Natural killer cell (primary cell): ENCODE results near the gene ATXN7L3. TPM values are rescaled to one million over a fixed set of nuclear protein-coding genes. Genes with fewer than 3 reads are reported as not detected.

Experiments
- ATAC-seq, 3 donors: fragments of 150-1000 bp in 2 of 3; fragments of 200-7000 bp in 1 of 3; cut with Tn5 transposase; 1 replicate in 1 of 3; 2 replicates in 2 of 3; pipeline ENCODE4 v1.10.0; 2021; ENCODE audit warnings: mild to moderate bottlenecking in 2 of 3, moderate library complexity in 2 of 3
- DNase-seq, 2 donors: peaks; one replicate each; pipeline versions ENCODE4 v3.0.0 to v3.0.0-alpha.2; 2013 to 2021; ENCODE audit warnings: mixed read lengths in 1 of 2
- H3K27ac ChIP-seq: one replicate; pipeline ENCODE4 v1.5.1; 2013; ENCODE audit warnings: mild to moderate bottlenecking, low read length
- H3K27me3 ChIP-seq: one replicate; pipeline ENCODE4 v1.6.1; 2013; ENCODE audit warnings: low read length; ENCODE audit not compliant: control insufficient read depth, insufficient read depth
- H3K36me3 ChIP-seq: one replicate; pipeline ENCODE4 v1.6.1; 2013; ENCODE audit warnings: low read length; ENCODE audit not compliant: control insufficient read depth, insufficient read depth
- H3K4me1 ChIP-seq: one replicate; pipeline ENCODE4 v1.6.1; 2013; ENCODE audit warnings: low read length; ENCODE audit not compliant: control insufficient read depth, insufficient read depth
- H3K4me3 ChIP-seq: one replicate; pipeline ENCODE4 v1.5.1; 2013; ENCODE audit warnings: low read length
- H3K9me3 ChIP-seq: one replicate; pipeline ENCODE4 v1.6.1; 2013; ENCODE audit warnings: low read length; ENCODE audit not compliant: control insufficient read depth, insufficient read depth
- H3K27ac Mint-ChIP-seq, 2 donors: one replicate each; pipeline ENCODE4 v1.8.0; 2022; ENCODE audit warnings: mild to moderate bottlenecking in 2 of 2, mixed read lengths in 2 of 2, moderate library complexity in 1 of 2
- H3K27me3 Mint-ChIP-seq, 2 donors: one replicate each; pipeline ENCODE4 v1.8.0; 2022; ENCODE audit warnings: low read depth in 2 of 2, mixed read lengths in 2 of 2
- H3K36me3 Mint-ChIP-seq: one replicate; pipeline ENCODE4 v1.8.0; 2022; ENCODE audit warnings: mixed read lengths
- H3K4me1 Mint-ChIP-seq, 2 donors: one replicate each; pipeline ENCODE4 v1.8.0; 2022; ENCODE audit warnings: mixed read lengths in 2 of 2
- H3K4me3 Mint-ChIP-seq: one replicate; pipeline ENCODE4 v1.8.0; 2022; ENCODE audit warnings: mild to moderate bottlenecking, moderate library complexity, mixed read lengths
- H3K9me3 Mint-ChIP-seq, 2 donors: one replicate each; pipeline ENCODE4 v1.8.0; 2022; ENCODE audit warnings: mixed read lengths in 2 of 2
- WGBS: methylation state at CpG from one replicate; pipeline ENCODE4 v1.1.7; 2013; ENCODE audit warnings: missing lambda C conversion rate; ENCODE audit not compliant: insufficient coverage; 5-methylcytosine and 5-hydroxymethylcytosine counted together
- intact Hi-C: fragments of 100-400 bp; cut with micrococcal nuclease; formaldehyde crosslinking; loops from one replicate; pipeline ENCODE4 v1.14.2; 2022
- total RNA-seq, 4 donors: library from RNA; stranded (reverse); fragments of 120-200 nt in 1 of 4; gene quantifications; one replicate each; pipeline versions ENCODE4 v1.2.3 to v1.2.4, GENCODE V29; 2013 to 2022
- TF ChIP-seq, protein P1 (sequence below): fragments of 200-600 bp; IDR thresholded peaks from one replicate; pipeline ENCODE4 v1.8.0; 2022; ENCODE audit warnings: antibody characterized with exemption

The ATXN7L3 gene
- total RNA-seq, 3 donors from 2014 or later (not counting 1 experiment from before 2014, with no cell fraction given), result 87.6 to 112 (median 109) TPM

DNA sequence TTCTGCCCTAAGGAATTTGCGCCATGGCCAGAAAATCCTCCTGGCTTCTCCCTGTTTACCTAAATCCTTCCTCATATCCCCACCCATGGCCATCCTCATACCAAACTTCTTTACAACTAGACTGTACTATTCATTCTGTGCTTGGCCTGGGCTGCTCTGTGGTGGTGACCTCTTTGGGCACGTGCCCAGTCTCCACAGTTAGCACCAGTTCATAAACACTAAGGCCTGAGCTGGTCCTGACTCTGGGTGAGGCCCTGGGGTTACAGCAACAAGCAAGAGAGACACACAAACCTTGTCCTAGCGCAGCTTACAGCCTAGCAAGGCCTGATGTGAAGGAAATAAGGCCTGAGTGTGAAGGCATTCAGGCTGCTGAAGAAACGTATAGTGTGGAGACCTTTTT is 3.1 kb upstream of the ATXN7L3 start:
- no peaks in the 10 kb centered on the region for H3K27me3 Mint-ChIP-seq
- peak overlapping the region; percentile 47 for H3K4me3 Mint-ChIP-seq
- H3K4me1 ChIP-seq, result peaks cover 27% of the 10 kb centered on the region
- peaks cover 32 to 46% of the 10 kb centered on the region in 2 donors for H3K4me1 Mint-ChIP-seq
- intact Hi-C loops, result no loop called here
- no peak overlapping the region for H3K4me3 ChIP-seq
- TF ChIP-seq, protein P1, sequence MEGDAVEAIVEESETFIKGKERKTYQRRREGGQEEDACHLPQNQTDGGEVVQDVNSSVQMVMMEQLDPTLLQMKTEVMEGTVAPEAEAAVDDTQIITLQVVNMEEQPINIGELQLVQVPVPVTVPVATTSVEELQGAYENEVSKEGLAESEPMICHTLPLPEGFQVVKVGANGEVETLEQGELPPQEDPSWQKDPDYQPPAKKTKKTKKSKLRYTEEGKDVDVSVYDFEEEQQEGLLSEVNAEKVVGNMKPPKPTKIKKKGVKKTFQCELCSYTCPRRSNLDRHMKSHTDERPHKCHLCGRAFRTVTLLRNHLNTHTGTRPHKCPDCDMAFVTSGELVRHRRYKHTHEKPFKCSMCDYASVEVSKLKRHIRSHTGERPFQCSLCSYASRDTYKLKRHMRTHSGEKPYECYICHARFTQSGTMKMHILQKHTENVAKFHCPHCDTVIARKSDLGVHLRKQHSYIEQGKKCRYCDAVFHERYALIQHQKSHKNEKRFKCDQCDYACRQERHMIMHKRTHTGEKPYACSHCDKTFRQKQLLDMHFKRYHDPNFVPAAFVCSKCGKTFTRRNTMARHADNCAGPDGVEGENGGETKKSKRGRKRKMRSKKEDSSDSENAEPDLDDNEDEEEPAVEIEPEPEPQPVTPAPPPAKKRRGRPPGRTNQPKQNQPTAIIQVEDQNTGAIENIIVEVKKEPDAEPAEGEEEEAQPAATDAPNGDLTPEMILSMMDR, result no peak
- no peak overlapping the region for H3K27ac ChIP-seq
- WGBS, result 90% methylated on average over 4 of the region's 4 CpGs
- no peaks in the 10 kb centered on the region for H3K9me3 ChIP-seq
- ATAC-seq (no peak), DNase-seq (no peak)
- no peaks in the 10 kb centered on the region for H3K36me3 Mint-ChIP-seq
- no peaks in the 10 kb centered on the region for H3K9me3 Mint-ChIP-seq
- peak overlapping the region in 1 of 2 donors; percentile 39 for H3K27ac Mint-ChIP-seq
- H3K36me3 ChIP-seq, result peaks cover 14% of the 10 kb centered on the region
- no peaks in the 10 kb centered on the region for H3K27me3 ChIP-seq

DNA sequence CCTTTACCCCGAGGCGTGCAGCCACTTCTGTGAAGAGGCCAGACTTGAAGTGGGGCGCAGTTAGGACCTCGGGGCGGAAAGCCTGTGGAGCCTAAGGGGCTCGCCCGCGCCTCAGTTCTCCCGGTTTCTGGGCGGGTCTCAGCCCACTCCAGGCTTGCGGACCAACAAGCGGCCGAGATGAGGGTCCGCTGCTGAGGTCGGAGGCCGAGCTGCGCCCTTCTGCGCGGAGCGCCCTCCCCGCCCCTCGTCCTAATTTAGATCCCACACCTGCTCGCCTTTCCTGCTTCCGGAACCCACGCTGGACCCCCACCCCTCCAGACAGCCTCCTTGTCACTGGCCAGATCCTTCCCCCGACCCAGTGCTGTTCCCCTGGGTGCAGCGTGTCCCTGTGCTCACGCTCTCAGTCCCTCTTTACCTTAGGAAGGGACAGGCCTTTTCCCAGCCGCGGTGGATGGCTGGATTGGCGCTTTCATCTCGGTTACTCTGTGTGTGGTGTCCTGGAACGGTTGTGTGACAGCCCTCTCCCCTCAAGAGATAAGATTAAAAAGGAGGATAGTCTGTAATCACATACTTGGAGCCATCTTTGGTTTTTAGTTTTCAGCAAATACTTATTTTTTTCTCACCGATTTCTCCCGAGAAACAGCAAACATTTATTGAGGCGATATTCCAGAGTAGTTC is 933 bp upstream of the ATXN7L3 start:
- Histone ChIP-seq H3K4me1 (peaks cover 33% of the 10 kb centered on the region), H3K27ac (peak overlapping the region; percentile 90), H3K4me3 (peak overlapping the region; percentile 76), H3K27me3 (no peaks in the 10 kb centered on the region), H3K9me3 (no peaks in the 10 kb centered on the region), H3K36me3 (peaks cover 10% of the 10 kb centered on the region)
- ATAC-seq (no peak), DNase-seq (no peak)
- H3K4me1 Mint-ChIP-seq, result peaks cover 34 to 50% of the 10 kb centered on the region in 2 donors
- H3K9me3 Mint-ChIP-seq, result no peaks in the 10 kb centered on the region
- intact Hi-C loops, result loop anchor here (1.0 kb wide), 1 partner anchor 14 kb away; the partner anchor contains the start of gene TMUB2
- no peaks in the 10 kb centered on the region for H3K36me3 Mint-ChIP-seq
- no peaks in the 10 kb centered on the region for H3K27me3 Mint-ChIP-seq
- TF ChIP-seq, protein P1, result no peak
- H3K4me3 Mint-ChIP-seq, result peak overlapping the region; percentile 89
- peak overlapping the region; percentile 87 to 96 for H3K27ac Mint-ChIP-seq
- WGBS, result 7% methylated on average over 36 of the region's 36 CpGs

DNA sequence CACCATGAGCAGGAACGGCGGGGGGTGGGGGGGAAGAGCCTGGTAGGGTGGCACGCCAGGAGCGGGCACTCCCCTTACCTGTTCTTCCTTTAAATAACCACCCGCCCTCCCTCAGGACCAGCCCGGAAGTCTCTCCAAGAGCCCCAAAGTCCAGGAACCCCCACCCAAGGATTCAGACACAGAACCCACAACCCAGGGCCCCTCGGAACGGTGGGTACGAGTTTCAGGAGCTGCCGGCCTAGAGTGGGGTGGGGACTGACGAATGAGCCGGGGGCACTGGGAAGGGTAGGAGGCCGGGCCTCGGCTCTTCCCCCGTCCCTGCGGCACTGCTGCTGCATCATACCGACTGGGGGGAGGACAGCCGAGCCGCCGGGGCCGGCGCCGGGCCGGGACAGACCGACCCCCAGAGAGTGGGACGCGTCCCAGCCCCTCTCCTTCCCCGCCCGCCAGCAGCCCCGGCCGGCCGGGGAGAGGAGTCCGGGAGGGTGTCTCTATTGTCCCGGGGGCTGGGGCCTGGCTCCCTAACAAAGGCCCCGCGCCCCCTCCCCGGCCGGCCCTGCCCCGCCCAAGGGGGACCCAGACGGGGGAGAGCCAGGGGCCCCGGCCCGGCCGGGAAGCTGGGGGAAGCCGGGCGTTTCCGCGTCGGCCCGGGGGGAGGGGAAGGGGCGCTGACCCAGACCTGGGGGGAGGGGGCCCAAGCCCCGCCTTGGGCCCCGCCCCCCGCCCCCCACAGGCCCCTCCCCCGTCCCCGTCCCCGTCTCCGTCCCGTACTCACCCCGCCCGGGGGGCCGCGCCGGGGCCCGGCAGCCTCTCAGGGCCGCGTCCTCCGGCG is 747 bp downstream of the ATXN7L3 start:
- no peaks in the 10 kb centered on the region for H3K9me3 ChIP-seq
- ATAC-seq (peak; percentile 21 to 38 (median 29)), DNase-seq (peak; percentile 58 to 73)
- TF ChIP-seq, protein P1, result no peak
- peak overlapping the region; percentile 56 to 84 for H3K27ac Mint-ChIP-seq
- H3K36me3 Mint-ChIP-seq, result no peaks in the 10 kb centered on the region
- peaks cover 32 to 49% of the 10 kb centered on the region in 2 donors for H3K4me1 Mint-ChIP-seq
- H3K27me3 Mint-ChIP-seq, result no peaks in the 10 kb centered on the region
- WGBS, result under 1% methylated on average over 56 of the region's 68 CpGs
- peak overlapping the region; percentile 78 for H3K27ac ChIP-seq
- peak overlapping the region; percentile 83 for H3K4me3 Mint-ChIP-seq
- peak overlapping the region; percentile 65 for H3K4me3 ChIP-seq
- intact Hi-C loops, result no loop called here
- H3K36me3 ChIP-seq, result peaks cover 27% of the 10 kb centered on the region
- peaks cover 32% of the 10 kb centered on the region for H3K4me1 ChIP-seq
- H3K27me3 ChIP-seq, result no peaks in the 10 kb centered on the region
- H3K9me3 Mint-ChIP-seq, result no peaks in the 10 kb centered on the region
